ENCODE measurements around the gene ETV3L. TPM values are rescaled to one million over a fixed set of nuclear protein-coding genes. Genes with fewer than 3 reads are reported as not detected.

Gene ETV3L
- total RNA-seq, 4 donors from 2014 or later, result not detected

- H3K9me3 ChIP-seq, result no peaks in the 10 kb centered on the region
- no peak for TF ChIP-seq POLR2A (IDR thresholded peaks at IDR 0.05)
- no peak for TF ChIP-seq CTCF (IDR thresholded peaks at IDR 0.05 in 4 of 5, conservative IDR thresholded peaks at IDR 0.05 in 1 of 5)
- H3K4me3 ChIP-seq, result peak overlapping the region; percentile 93 to 100 (median 96)
- intact Hi-C loops (cut with DNase I; ENCODE audit: low total_unique reads), result loop anchor here (5.0 kb wide), 1 partner anchor 90 kb away; the partner anchor contains the start of gene ARHGEF11
- peaks cover 23 to 25% of the 10 kb centered on the region in 2 donors for H3K4me1 ChIP-seq
- H3K36me3 ChIP-seq, result peaks cover 0 to 35% of the 10 kb centered on the region in 2 donors
- no peaks in the 10 kb centered on the region for H3K27me3 ChIP-seq
- H3K27ac ChIP-seq, result peak overlapping the region; percentile 93 to 96 (median 95)
- in situ Hi-C loops (cut with MboI; ENCODE audit: low sequenced_read_pairs in 4 of 4), result no loop called here
- ATAC-seq (peak; percentile 29 to 38), DNase-seq (no peak)
Measured at GRCh38 chr1:157137408-157138219, 38.0 kb upstream of the ETV3L start.

DNA sequence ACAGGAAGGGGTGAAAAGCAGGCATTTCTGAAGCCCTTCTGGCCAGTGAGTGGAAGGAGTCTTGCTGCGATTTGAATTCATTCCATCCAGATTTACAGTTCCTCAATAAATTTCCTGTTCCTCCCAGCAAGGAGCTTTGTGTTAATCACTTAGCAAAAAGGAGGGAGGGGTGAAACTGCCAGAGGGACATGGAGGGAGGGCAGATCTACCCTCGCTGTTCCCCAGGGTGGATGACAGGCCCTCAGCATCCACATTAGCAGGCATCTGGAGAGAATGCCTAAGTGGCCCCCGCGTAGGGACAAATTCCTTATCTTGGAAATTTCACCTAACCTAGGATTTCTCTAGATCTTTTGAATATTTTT, 37.4 kb upstream of the ETV3L start:
- Histone ChIP-seq H3K36me3 (peaks cover 0 to 40% of the 10 kb centered on the region in 2 donors), H3K4me1 (peaks cover 23 to 25% of the 10 kb centered on the region in 2 donors), H3K4me3 (peak overlapping the region; percentile 93 to 100 (median 96)), H3K27ac (peak overlapping the region in 3 of 4 donors; percentile 93 to 96 (median 95)), H3K9me3 (no peaks in the 10 kb centered on the region), H3K27me3 (no peaks in the 10 kb centered on the region)
- ATAC-seq (no peak), DNase-seq (no peak)
- in situ Hi-C loops (cut with MboI; ENCODE audit: low sequenced_read_pairs in 4 of 4), result no loop called here
- no peak for TF ChIP-seq POLR2A (IDR thresholded peaks at IDR 0.05)
- TF ChIP-seq CTCF (IDR thresholded peaks at IDR 0.05 in 4 of 5, conservative IDR thresholded peaks at IDR 0.05 in 1 of 5), result no peak
- intact Hi-C loops (cut with DNase I; ENCODE audit: low total_unique reads), result loop anchor here (5.0 kb wide), 1 partner anchor 90 kb away; the partner anchor contains the start of gene ARHGEF11

DNA sequence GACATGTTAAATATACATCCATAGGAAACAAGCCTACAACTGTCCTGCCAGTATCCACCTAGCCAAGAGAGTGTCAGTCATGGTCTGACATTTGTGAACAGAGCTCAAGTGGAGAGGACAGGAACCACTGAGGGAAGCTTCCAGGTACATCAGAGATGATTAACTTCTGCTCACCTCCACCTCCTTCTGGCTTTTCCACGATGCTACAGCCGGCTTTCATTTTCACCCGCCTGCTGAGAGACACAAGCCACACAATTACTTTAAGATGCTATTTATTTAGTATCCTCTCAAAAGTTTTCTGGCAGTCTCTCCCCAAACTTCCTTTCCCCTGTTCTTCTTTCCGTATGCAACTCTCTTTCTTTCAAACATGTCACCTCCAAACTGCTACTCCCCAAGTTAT, 36.5 kb upstream of the ETV3L start:
- no peaks in the 10 kb centered on the region for H3K27me3 ChIP-seq
- H3K27ac ChIP-seq, result no peak overlapping the region
- intact Hi-C loops (cut with DNase I; ENCODE audit: low total_unique reads), result loop anchor here (5.0 kb wide), 1 partner anchor 89 kb away; the partner anchor contains the start of gene ARHGEF11
- H3K4me1 ChIP-seq, result peaks cover 23 to 25% of the 10 kb centered on the region in 2 donors
- in situ Hi-C loops (cut with MboI; ENCODE audit: low sequenced_read_pairs in 4 of 4), result no loop called here
- TF ChIP-seq CTCF (IDR thresholded peaks at IDR 0.05 in 4 of 5, conservative IDR thresholded peaks at IDR 0.05 in 1 of 5), result no peak
- no peak for TF ChIP-seq POLR2A (IDR thresholded peaks at IDR 0.05)
- ATAC-seq (no peak), DNase-seq (no peak)
- H3K4me3 ChIP-seq, result no peak overlapping the region
- no peaks in the 10 kb centered on the region for H3K9me3 ChIP-seq
- H3K36me3 ChIP-seq, result peaks cover 0 to 48% of the 10 kb centered on the region in 2 donors

DNA sequence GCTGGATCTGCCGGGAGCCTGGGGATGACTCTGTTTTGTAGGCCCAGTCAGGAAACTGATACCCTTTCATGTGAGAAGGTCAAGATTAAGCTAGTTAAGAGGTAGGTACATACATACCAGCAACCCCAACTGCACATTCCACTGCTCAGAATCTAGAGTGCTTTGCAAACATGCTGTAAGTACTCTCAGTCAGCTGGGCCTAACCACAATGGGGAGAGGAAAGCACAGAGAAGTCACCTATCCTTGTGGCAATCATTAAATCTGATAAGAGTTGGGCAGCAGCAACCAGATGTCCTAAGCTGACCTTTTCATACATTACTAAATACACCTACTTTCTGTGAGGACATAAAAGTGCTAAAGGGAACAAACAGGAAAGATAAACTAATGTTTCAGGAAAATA, 36.0 kb upstream of the ETV3L start:
- ATAC-seq, result no peak
- no peak for DNase-seq
- Histone ChIP-seq H3K27me3 (no peaks in the 10 kb centered on the region), H3K4me3 (no peak overlapping the region), H3K9me3 (no peaks in the 10 kb centered on the region), H3K27ac (no peak overlapping the region), H3K36me3 (peaks cover 0 to 52% of the 10 kb centered on the region in 2 donors), H3K4me1 (peaks cover 23 to 25% of the 10 kb centered on the region in 2 donors)
- no peak for TF ChIP-seq CTCF (IDR thresholded peaks at IDR 0.05 in 4 of 5, conservative IDR thresholded peaks at IDR 0.05 in 1 of 5)
- no peak for TF ChIP-seq POLR2A (IDR thresholded peaks at IDR 0.05)
- intact Hi-C loops (cut with DNase I; ENCODE audit: low total_unique reads) (loop anchor here (5.0 kb wide), 1 partner anchor 88 kb away; the partner anchor contains the start of gene ARHGEF11), in situ Hi-C loops (cut with MboI; ENCODE audit: low sequenced_read_pairs in 4 of 4) (no loop called here)

All from gastrocnemius medialis (tissue), 4 donors.